Measurements from ENCODE around the gene SPCS3. TPM values are rescaled to one million over a fixed set of nuclear protein-coding genes. Genes with fewer than 3 reads are reported as not detected.

Gene SPCS3
- total and polyA plus RNA-seq, 7 experiments from 2014 or later = 18.4 to 215 (median 129) TPM

- H3K4me1 Mint-ChIP-seq = no peaks in the 10 kb centered on the region
- DNase-seq (no peak), ATAC-seq (no peak)
- Histone ChIP-seq H3K9me3 (ENCODE audit: control insufficient read depth in 2 of 3, low read length in 3 of 3) (no peaks in the 10 kb centered on the region), H3K4me3 (ENCODE audit: low read length) (no peak overlapping the region), H3K36me3 (ENCODE audit: control insufficient read depth in 2 of 3, insufficient read depth in 3 of 3, low read length in 3 of 3) (no peaks in the 10 kb centered on the region), H3K27ac (ENCODE audit: low read depth, low read length) (no peak overlapping the region), H3K27me3 (ENCODE audit: control insufficient read depth in 2 of 2, insufficient read depth in 2 of 2, low read length in 2 of 2) (peaks cover 0 to 3% of the 10 kb centered on the region in 2 donors), H3K4me1 (ENCODE audit: control insufficient read depth in 2 of 2, insufficient read depth in 2 of 2, low read length in 2 of 2) (no peaks in the 10 kb centered on the region)
- no peak overlapping the region for H3K27ac Mint-ChIP-seq
- H3K4me3 Mint-ChIP-seq = no peak overlapping the region
- CTCF ChIA-PET = no interaction called here
- intact Hi-C loops (cut with micrococcal nuclease) = no loop called here
- POLR2A ChIA-PET = no interaction called here
- no peaks in the 10 kb centered on the region for H3K36me3 Mint-ChIP-seq
- peaks cover 0 to 1% (median 0%) of the 10 kb centered on the region in 11 donors for H3K9me3 Mint-ChIP-seq
- peaks cover 19 to 38% (median 30%) of the 10 kb centered on the region in 5 donors for H3K27me3 Mint-ChIP-seq
Observed at GRCh38 chr4:176302283-176303275, 17.2 kb upstream of the SPCS3 start.

- Mint-ChIP-seq H3K9me3 (peaks cover 0 to 1% (median 0%) of the 10 kb centered on the region in 11 donors), H3K4me1 (no peaks in the 10 kb centered on the region), H3K27me3 (peaks cover 24 to 42% (median 33%) of the 10 kb centered on the region in 5 donors), H3K36me3 (no peaks in the 10 kb centered on the region), H3K27ac (no peak overlapping the region), H3K4me3 (no peak overlapping the region)
- Histone ChIP-seq H3K36me3 (ENCODE audit: control insufficient read depth in 2 of 3, insufficient read depth in 3 of 3, low read length in 3 of 3) (no peaks in the 10 kb centered on the region), H3K9me3 (ENCODE audit: control insufficient read depth in 2 of 3, low read length in 3 of 3) (no peaks in the 10 kb centered on the region), H3K4me1 (ENCODE audit: control insufficient read depth in 2 of 2, insufficient read depth in 2 of 2, low read length in 2 of 2) (no peaks in the 10 kb centered on the region), H3K27ac (ENCODE audit: low read depth, low read length) (no peak overlapping the region), H3K4me3 (ENCODE audit: low read length) (no peak overlapping the region), H3K27me3 (ENCODE audit: control insufficient read depth in 2 of 2, insufficient read depth in 2 of 2, low read length in 2 of 2) (peaks cover 0 to 3% of the 10 kb centered on the region in 2 donors)
- ChIA-PET POLR2A (no interaction called here), CTCF (no interaction called here)
- DNase-seq = no peak
- intact Hi-C loops (cut with micrococcal nuclease) = no loop called here
- ATAC-seq = no peak
Observed at GRCh38 chr4:176303938-176304337, 15.8 kb upstream of the SPCS3 start.

GRCh38 chr4:176306837-176307665 is 12.7 kb upstream of the SPCS3 start:
- no peak for ATAC-seq
- POLR2A ChIA-PET = interaction anchor here (1.0 kb wide), 1 partner anchor 105 kb away, joined by 3 read pairs; no protein-coding TSS in a partner anchor
- H3K27me3 Mint-ChIP-seq = peaks cover 25 to 42% (median 29%) of the 10 kb centered on the region in 5 donors
- Histone ChIP-seq H3K36me3 (ENCODE audit: control insufficient read depth in 2 of 3, insufficient read depth in 3 of 3, low read length in 3 of 3) (no peaks in the 10 kb centered on the region), H3K27me3 (ENCODE audit: control insufficient read depth in 2 of 2, insufficient read depth in 2 of 2, low read length in 2 of 2) (peaks cover 0 to 3% of the 10 kb centered on the region in 2 donors), H3K4me3 (ENCODE audit: low read length) (no peak overlapping the region), H3K4me1 (ENCODE audit: control insufficient read depth in 2 of 2, insufficient read depth in 2 of 2, low read length in 2 of 2) (no peaks in the 10 kb centered on the region), H3K9me3 (ENCODE audit: control insufficient read depth in 2 of 3, low read length in 3 of 3) (no peaks in the 10 kb centered on the region), H3K27ac (ENCODE audit: low read depth, low read length) (no peak overlapping the region)
- intact Hi-C loops (cut with micrococcal nuclease) = no loop called here
- DNase-seq = no peak
- H3K36me3 Mint-ChIP-seq = no peaks in the 10 kb centered on the region
- CTCF ChIA-PET = no interaction called here
- peak overlapping the region in 1 of 9 donors; percentile 1 for H3K27ac Mint-ChIP-seq
- peaks cover 0 to 1% (median 0%) of the 10 kb centered on the region in 11 donors for H3K9me3 Mint-ChIP-seq
- H3K4me3 Mint-ChIP-seq = no peak overlapping the region
- no peaks in the 10 kb centered on the region for H3K4me1 Mint-ChIP-seq

GRCh38 chr4:176307666-176307930 is 12.2 kb upstream of the SPCS3 start:
- no peak overlapping the region for H3K27ac Mint-ChIP-seq
- intact Hi-C loops (cut with micrococcal nuclease) = no loop called here
- Histone ChIP-seq H3K9me3 (ENCODE audit: control insufficient read depth in 2 of 3, low read length in 3 of 3) (no peaks in the 10 kb centered on the region), H3K4me3 (ENCODE audit: low read length) (no peak overlapping the region), H3K27ac (ENCODE audit: low read depth, low read length) (no peak overlapping the region), H3K4me1 (ENCODE audit: control insufficient read depth in 2 of 2, insufficient read depth in 2 of 2, low read length in 2 of 2) (no peaks in the 10 kb centered on the region), H3K27me3 (ENCODE audit: control insufficient read depth in 2 of 2, insufficient read depth in 2 of 2, low read length in 2 of 2) (peaks cover 0 to 3% of the 10 kb centered on the region in 2 donors), H3K36me3 (ENCODE audit: control insufficient read depth in 2 of 3, insufficient read depth in 3 of 3, low read length in 3 of 3) (no peaks in the 10 kb centered on the region)
- H3K9me3 Mint-ChIP-seq = peaks cover 0 to 1% (median 0%) of the 10 kb centered on the region in 11 donors
- POLR2A ChIA-PET = interaction anchor here (1.0 kb wide), 1 partner anchor 106 kb away, joined by 3 read pairs; no protein-coding TSS in a partner anchor
- no peaks in the 10 kb centered on the region for H3K36me3 Mint-ChIP-seq
- CTCF ChIA-PET = no interaction called here
- DNase-seq = no peak
- no peak overlapping the region for H3K4me3 Mint-ChIP-seq
- peaks cover 25 to 41% (median 31%) of the 10 kb centered on the region in 5 donors for H3K27me3 Mint-ChIP-seq
- H3K4me1 Mint-ChIP-seq = no peaks in the 10 kb centered on the region
- ATAC-seq = no peak

- H3K27me3 Mint-ChIP-seq = peaks cover 20 to 35% (median 24%) of the 10 kb centered on the region in 5 donors
- H3K4me3 Mint-ChIP-seq = no peak overlapping the region
- ATAC-seq = no peak
- H3K4me1 Mint-ChIP-seq = no peaks in the 10 kb centered on the region
- Histone ChIP-seq H3K4me3 (ENCODE audit: low read length) (no peak overlapping the region), H3K4me1 (ENCODE audit: control insufficient read depth in 2 of 2, insufficient read depth in 2 of 2, low read length in 2 of 2) (no peaks in the 10 kb centered on the region), H3K27ac (ENCODE audit: low read depth, low read length) (no peak overlapping the region), H3K9me3 (ENCODE audit: control insufficient read depth in 2 of 3, low read length in 3 of 3) (no peaks in the 10 kb centered on the region), H3K36me3 (ENCODE audit: control insufficient read depth in 2 of 3, insufficient read depth in 3 of 3, low read length in 3 of 3) (no peaks in the 10 kb centered on the region), H3K27me3 (ENCODE audit: control insufficient read depth in 2 of 2, insufficient read depth in 2 of 2, low read length in 2 of 2) (no peaks in the 10 kb centered on the region)
- no peaks in the 10 kb centered on the region for H3K9me3 Mint-ChIP-seq
- H3K27ac Mint-ChIP-seq = no peak overlapping the region
- POLR2A ChIA-PET = interaction anchor here (1.0 kb wide), 1 partner anchor 107 kb away, joined by 3 read pairs; no protein-coding TSS in a partner anchor
- no peak for DNase-seq
- CTCF ChIA-PET = no interaction called here
- H3K36me3 Mint-ChIP-seq = no peaks in the 10 kb centered on the region
- intact Hi-C loops (cut with micrococcal nuclease) = no loop called here
Observed at GRCh38 chr4:176308441-176308840, 11.3 kb upstream of the SPCS3 start.

GRCh38 chr4:176309046-176309445 is 10.7 kb upstream of the SPCS3 start:
- Mint-ChIP-seq H3K27ac (no peak overlapping the region), H3K4me1 (no peaks in the 10 kb centered on the region), H3K9me3 (no peaks in the 10 kb centered on the region), H3K4me3 (no peak overlapping the region), H3K36me3 (no peaks in the 10 kb centered on the region), H3K27me3 (peaks cover 14 to 30% (median 19%) of the 10 kb centered on the region in 5 donors)
- H3K4me1 ChIP-seq (ENCODE audit: control insufficient read depth in 2 of 2, insufficient read depth in 2 of 2, low read length in 2 of 2) = no peaks in the 10 kb centered on the region
- H3K27me3 ChIP-seq (ENCODE audit: control insufficient read depth in 2 of 2, insufficient read depth in 2 of 2, low read length in 2 of 2) = no peaks in the 10 kb centered on the region
- no peak overlapping the region for H3K4me3 ChIP-seq (ENCODE audit: low read length)
- DNase-seq (no peak), ATAC-seq (no peak)
- CTCF ChIA-PET = no interaction called here
- POLR2A ChIA-PET = no interaction called here
- H3K27ac ChIP-seq (ENCODE audit: low read depth, low read length) = no peak overlapping the region
- no peaks in the 10 kb centered on the region for H3K36me3 ChIP-seq (ENCODE audit: control insufficient read depth in 2 of 3, insufficient read depth in 3 of 3, low read length in 3 of 3)
- intact Hi-C loops (cut with micrococcal nuclease) = no loop called here
- no peaks in the 10 kb centered on the region for H3K9me3 ChIP-seq (ENCODE audit: control insufficient read depth in 2 of 3, low read length in 3 of 3)
